Right ventricle myocardium superior (tissue), 1 donor: ENCODE data around the gene E2F8. TPM values are rescaled to one million over a fixed set of nuclear protein-coding genes. Genes with fewer than 3 reads are reported as not detected.

Experiments used
- total RNA-seq: library from RNA; stranded (reverse); fragmentation: NEBNext Ultra II Directional; extraction: Animal tissue kit (Norgen Biotek cat#: 25700); gene quantifications from one replicate; pipeline ENCODE4 v1.2.1, GENCODE V29; 2021
- donor health status: DM: no; HTN: yes; CAD: no; lungs with severe emphysema.

Gene E2F8
- total RNA-seq, 1 donor from 2014 or later: 2.0 TPM

Other genes starting within 250 kb of the E2F8 start
- not detected for gene MRGPRX2, start 180.2 kb downstream of the E2F8 start, total RNA-seq
- gene ZDHHC13, start 123.8 kb downstream of the E2F8 start, total RNA-seq: 5.6 TPM
- gene CSRP3, start 39.0 kb downstream of the E2F8 start, total RNA-seq: 1,083 TPM